GM12875 (cell line): ENCODE results near the gene DUSP5.
A peak's percentile ranks its signal among the peaks of the same experiment; 100 is the strongest.

Source experiments
- H3K4me3 ChIP-seq: one replicate; pipeline ENCODE4 v1.5.1; 2011; ENCODE audit warnings: low read depth, low read length, control low read depth
- CTCF ChIP-seq: IDR thresholded peaks from 2 replicates; pipeline ENCODE4 v1.5.1; 2011; ENCODE audit warnings: low read depth, mild to moderate bottlenecking, control low read depth, inconsistent platforms, low read length, moderate library complexity, borderline replicate concordance; ENCODE audit not compliant: insufficient read depth

DUSP5 gene

GRCh38 chr10:110496553-110497437 lies 912 bp upstream of the DUSP5 start:
- peak overlapping the region; percentile 71 for H3K4me3 ChIP-seq
- TF ChIP-seq CTCF = no peak

GRCh38 chr10:110498087-110498981 lies 627 bp downstream of the DUSP5 start:
- peak overlapping the region; percentile 71 for H3K4me3 ChIP-seq
- TF ChIP-seq CTCF = no peak

- H3K4me3 ChIP-seq = peak overlapping the region; percentile 71
- TF ChIP-seq CTCF = peak; percentile 35; the same call in 1 of the 2 replicates
Measured at GRCh38 chr10:110498982-110499795, 1.5 kb downstream of the DUSP5 start.

GRCh38 chr10:110499796-110500514 lies 2.2 kb downstream of the DUSP5 start:
- TF ChIP-seq CTCF = no peak
- peak overlapping the region; percentile 71 for H3K4me3 ChIP-seq

- no peak for TF ChIP-seq CTCF
- peak overlapping the region; percentile 30 for H3K4me3 ChIP-seq
Measured at GRCh38 chr10:110500515-110500905, 2.8 kb downstream of the DUSP5 start.
